PC-9 (cell line): ENCODE results near the gene WDR7. TPM values are rescaled to one million over a fixed set of nuclear protein-coding genes. Genes with fewer than 3 reads are reported as not detected.

Source experiments
- BruUV-seq: library from RNA; stranded (reverse); fragments of 400-500 nt; replicated peaks from 2 replicates; lab custom pipeline; 2021; lab: Mats Ljungman, UMichigan
- CTCF ChIA-PET: fragments of 300-600 bp; sonication (Branson Sonifier 250); formaldehyde crosslinking; loops from one replicate; lab custom pipeline; 2022; ENCODE audit warnings: antibody characterized with exemption; lab: Charles Lee
- POLR2A ChIA-PET: fragments of 300-600 bp; sonication (Branson Sonifier 250); formaldehyde crosslinking; loops from one replicate; lab custom pipeline; 2022; ENCODE audit warnings: antibody characterized with exemption; ENCODE audit not compliant: unreplicated experiment; lab: Charles Lee
- DNase-seq, 2 experiments: peaks; one replicate each; pipeline versions ENCODE4 v3.0.0 to v3.0.0-alpha.2; 2015 to 2022; ENCODE audit warnings: mixed read lengths in 1 of 2
- H2AFZ ChIP-seq: fragments of 200-600 bp; sonication (generic); 2 replicates; pipeline ENCODE4 v1.8.1; 2017; ENCODE audit warnings: antibody characterized with exemption
- H3F3A ChIP-seq: fragments of 200-600 bp; sonication (generic); 2 replicates; pipeline ENCODE4 v1.8.1; 2017; ENCODE audit warnings: antibody characterized with exemption, mild to moderate bottlenecking, low read depth; ENCODE audit not compliant: insufficient read depth
- H3K27ac ChIP-seq: fragments of 200-600 bp; sonication (generic); 2 replicates; pipeline ENCODE4 v1.6.1; 2016; ENCODE audit warnings: mixed run types
- H3K27me3 ChIP-seq: fragments of 200-600 bp; sonication (generic); 2 replicates; pipeline ENCODE4 v1.6.1; 2016; ENCODE audit warnings: low read depth, mixed run types; ENCODE audit not compliant: insufficient read depth
- H3K36me3 ChIP-seq: fragments of 200-600 bp; sonication (generic); 2 replicates; pipeline ENCODE4 v1.6.1; 2016; ENCODE audit warnings: low read depth, mixed run types
- H3K4me1 ChIP-seq: fragments of 200-600 bp; sonication (generic); replicated peaks from 2 replicates; pipeline ENCODE4 v1.6.1; 2016; ENCODE audit warnings: mixed run types; ENCODE audit not compliant: insufficient read depth
- H3K4me2 ChIP-seq: fragments of 200-600 bp; sonication (generic); 2 replicates; pipeline ENCODE4 v1.6.1; 2017; ENCODE audit warnings: mixed run types
- H3K4me3 ChIP-seq: fragments of 200-600 bp; sonication (generic); 2 replicates; pipeline ENCODE4 v1.6.1; 2016; ENCODE audit warnings: mixed run types
- H3K79me2 ChIP-seq: fragments of 200-600 bp; sonication (generic); 2 replicates; pipeline ENCODE4 v1.6.1; 2017; ENCODE audit warnings: low read depth, mixed run types
- H3K9me2 ChIP-seq: fragments of 200-600 bp; sonication (generic); 2 replicates; pipeline ENCODE4 v1.8.1; 2017; ENCODE audit warnings: mild to moderate bottlenecking; ENCODE audit not compliant: insufficient read depth
- H3K9me3 ChIP-seq: fragments of 200-600 bp; sonication (generic); 2 replicates; pipeline ENCODE4 v1.8.1; 2016; ENCODE audit warnings: low read depth; ENCODE audit not compliant: insufficient read depth
- H4K20me1 ChIP-seq: fragments of 200-600 bp; sonication (generic); 2 replicates; pipeline ENCODE4 v1.8.1; 2017; ENCODE audit not compliant: insufficient read depth
- CTCF ChIP-seq: fragments of 200-600 bp; sonication (generic); conservative IDR thresholded peaks from 2 replicates; pipeline ENCODE4 v1.6.1; 2017; ENCODE audit warnings: mixed run types, antibody characterized with exemption, mild to moderate bottlenecking, moderate library complexity
- EZH2 ChIP-seq: fragments of 200-600 bp; sonication (generic); IDR thresholded peaks from 2 replicates; pipeline ENCODE4 v1.8.0; 2017; ENCODE audit warnings: antibody characterized with exemption, low read depth
- intact Hi-C: fragments of 100-400 bp; cut with micrococcal nuclease; formaldehyde crosslinking; loops from one replicate; pipeline ENCODE4 v1.10.0; 2022; ENCODE audit not compliant: unreplicated experiment
- total RNA-seq: library from RNA; stranded (reverse); gene quantifications from 2 replicates; pipeline ENCODE4 v1.2.3, GENCODE V29; 2021

Gene WDR7
- total RNA-seq, 1 experiment from 2014 or later: 7.7 TPM

- no peaks in the 10 kb centered on the region for H3K79me2 ChIP-seq
- CTCF ChIA-PET: no interaction called here
Measured at GRCh38 chr18:57030417-57030816, 379.3 kb downstream of the WDR7 start.

DNA sequence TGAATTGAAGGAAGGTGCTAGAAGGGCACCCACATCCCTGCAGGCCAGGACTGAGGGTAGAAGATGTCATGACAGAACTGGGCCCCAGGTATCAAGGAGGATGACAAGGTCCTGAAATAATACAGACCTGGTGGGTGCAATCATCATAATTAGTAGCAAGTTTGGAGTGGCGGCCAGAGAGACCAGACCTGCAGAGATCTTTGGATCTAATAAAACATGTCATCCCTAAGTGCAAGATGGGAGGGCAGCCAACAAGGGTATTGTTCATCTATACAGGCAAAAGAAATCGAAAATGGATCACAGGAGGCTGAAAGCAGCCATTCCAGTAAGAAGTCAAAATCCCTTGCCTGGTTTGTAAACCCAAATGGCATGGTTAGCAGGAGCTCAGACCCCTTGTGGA lies 384.4 kb downstream of the WDR7 start:
- H3K27me3 ChIP-seq: no peaks in the 10 kb centered on the region
- BruUV-seq: no TSS peak
- CTCF ChIA-PET: no interaction called here

More at GRCh38 chr18:57030417-57030816, 379.3 kb downstream of the WDR7 start:
- H3F3A ChIP-seq: no peaks in the 10 kb centered on the region
- H3K4me1 ChIP-seq: no peaks in the 10 kb centered on the region
- H3K36me3 ChIP-seq: no peaks in the 10 kb centered on the region
- no peaks in the 10 kb centered on the region for H4K20me1 ChIP-seq
- POLR2A ChIA-PET: no interaction called here
- no peak for DNase-seq
- TF ChIP-seq EZH2: no peak
- H3K27me3 ChIP-seq: no peaks in the 10 kb centered on the region
- no peak overlapping the region for H3K4me3 ChIP-seq
- H2AFZ ChIP-seq: no peak overlapping the region
- no peak overlapping the region for H3K4me2 ChIP-seq
- no peaks in the 10 kb centered on the region for H3K9me3 ChIP-seq
- H3K27ac ChIP-seq: no peak overlapping the region
- no peaks in the 10 kb centered on the region for H3K9me2 ChIP-seq
- intact Hi-C loops: no loop called here
- BruUV-seq: no TSS peak

GRCh38 chr18:57038395-57038794 lies 387.2 kb downstream of the WDR7 start:
- no peak overlapping the region for H2AFZ ChIP-seq
- H3K9me2 ChIP-seq: no peaks in the 10 kb centered on the region
- no peaks in the 10 kb centered on the region for H3F3A ChIP-seq
- H3K4me2 ChIP-seq: no peak overlapping the region
- H3K4me3 ChIP-seq: no peak overlapping the region
- H3K27ac ChIP-seq: no peak overlapping the region
- H3K4me1 ChIP-seq: no peaks in the 10 kb centered on the region
- POLR2A ChIA-PET: no interaction called here
- intact Hi-C loops: no loop called here
- H3K27me3 ChIP-seq: no peaks in the 10 kb centered on the region
- H4K20me1 ChIP-seq: no peaks in the 10 kb centered on the region
- no peaks in the 10 kb centered on the region for H3K9me3 ChIP-seq
- no peaks in the 10 kb centered on the region for H3K79me2 ChIP-seq
- no peak for DNase-seq
- TF ChIP-seq CTCF (no peak), EZH2 (no peak)
- no peaks in the 10 kb centered on the region for H3K36me3 ChIP-seq
- CTCF ChIA-PET: no interaction called here
- BruUV-seq: no TSS peak

More for the DNA sequence above, 384.4 kb downstream of the WDR7 start:
- Histone ChIP-seq H3F3A (no peaks in the 10 kb centered on the region), H3K79me2 (no peaks in the 10 kb centered on the region), H2AFZ (no peak overlapping the region), H3K9me3 (no peaks in the 10 kb centered on the region), H3K4me2 (no peak overlapping the region), H3K36me3 (no peaks in the 10 kb centered on the region), H3K9me2 (no peaks in the 10 kb centered on the region), H3K4me1 (no peaks in the 10 kb centered on the region), H4K20me1 (no peaks in the 10 kb centered on the region), H3K4me3 (no peak overlapping the region), H3K27ac (no peak overlapping the region)
- no peak for DNase-seq
- POLR2A ChIA-PET: no interaction called here
- intact Hi-C loops: no loop called here
- TF ChIP-seq EZH2: no peak
- TF ChIP-seq CTCF: no peak

- CTCF ChIA-PET: no interaction called here
- no peaks in the 10 kb centered on the region for H3K79me2 ChIP-seq
- H3K9me3 ChIP-seq: no peaks in the 10 kb centered on the region
- no peaks in the 10 kb centered on the region for H4K20me1 ChIP-seq
- POLR2A ChIA-PET: no interaction called here
- H3K36me3 ChIP-seq: no peaks in the 10 kb centered on the region
- TF ChIP-seq EZH2: no peak
- no peak for TF ChIP-seq CTCF
- H3K4me1 ChIP-seq: no peaks in the 10 kb centered on the region
- H3K27ac ChIP-seq: no peak overlapping the region
- no peak overlapping the region for H2AFZ ChIP-seq
- DNase-seq: no peak
- no peaks in the 10 kb centered on the region for H3K27me3 ChIP-seq
- no peak overlapping the region for H3K4me3 ChIP-seq
- no peaks in the 10 kb centered on the region for H3K9me2 ChIP-seq
- no peak overlapping the region for H3K4me2 ChIP-seq
- BruUV-seq: no TSS peak
- H3F3A ChIP-seq: no peaks in the 10 kb centered on the region
- intact Hi-C loops: no loop called here
Measured at GRCh38 chr18:57040175-57040574, 389.0 kb downstream of the WDR7 start.
